A673 (cell line): Measurements from ENCODE around the gene GABRB2.

ENCODE experiments used
- CTCF ChIP-seq: fragments of 300-800, 200-600 bp; sonication (generic); conservative IDR thresholded peaks from 2 replicates; pipeline ENCODE4 v1.5.1; 2017; ENCODE audit warnings: low read depth, mild to moderate bottlenecking, antibody characterized with exemption, low read length, moderate library complexity, mixed read lengths
- EZH2 ChIP-seq: fragments of 200-600 bp; sonication (generic); IDR thresholded peaks from 2 replicates; pipeline ENCODE4 v1.6.1; 2017; ENCODE audit warnings: borderline replicate concordance, low read depth, mild to moderate bottlenecking, mixed read lengths, antibody characterized with exemption, low read length; ENCODE audit not compliant: poor library complexity, severe bottlenecking

DNA sequence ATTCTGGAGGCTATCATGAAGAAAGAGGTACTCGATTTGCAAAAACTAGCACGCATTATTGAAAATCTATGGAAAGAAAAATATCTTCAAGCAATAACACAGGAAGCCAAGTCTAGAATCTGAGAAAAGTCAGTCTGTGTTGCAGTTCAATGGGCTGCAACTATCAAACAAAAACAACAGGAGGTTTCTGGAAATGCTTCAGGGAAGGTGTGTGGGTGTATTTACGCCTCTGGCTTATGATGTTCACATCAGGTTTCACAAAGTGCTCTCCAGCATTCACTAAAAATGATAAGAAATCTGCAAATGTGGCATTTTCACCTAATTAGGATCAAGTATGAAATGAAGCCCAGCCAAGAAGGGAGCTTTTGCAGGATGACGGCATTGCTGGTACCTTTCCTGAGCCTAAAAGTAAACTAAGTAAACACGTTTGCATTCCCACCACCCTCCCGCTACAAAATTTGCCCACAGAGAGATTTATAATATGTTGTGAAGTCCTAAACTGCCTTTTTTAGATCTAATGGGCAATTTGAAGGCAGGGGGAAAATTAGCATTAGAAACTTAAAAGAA is 146.4 kb downstream of the GABRB2 start:
- no peak for TF ChIP-seq CTCF
- no peak for TF ChIP-seq EZH2
